DND-41 (cell line): ENCODE results near the gene RALGAPA2.

Experiments used
- EZH2 ChIP-seq: IDR thresholded peaks from 3 replicates; pipeline ENCODE4 v1.6.1; 2012; ENCODE audit warnings: borderline replicate concordance, low read depth, mild to moderate bottlenecking, moderate library complexity, low read length, inconsistent platforms; ENCODE audit not compliant: severe bottlenecking
- TF ChIP-seq, protein P1 (sequence below): IDR thresholded peaks from 2 replicates; pipeline ENCODE4 v1.5.1; 2012; ENCODE audit warnings: borderline replicate concordance, low read length, moderate library complexity, mild to moderate bottlenecking; ENCODE audit not compliant: poor library complexity, severe bottlenecking; ENCODE audit errors: extremely low read depth

DNA sequence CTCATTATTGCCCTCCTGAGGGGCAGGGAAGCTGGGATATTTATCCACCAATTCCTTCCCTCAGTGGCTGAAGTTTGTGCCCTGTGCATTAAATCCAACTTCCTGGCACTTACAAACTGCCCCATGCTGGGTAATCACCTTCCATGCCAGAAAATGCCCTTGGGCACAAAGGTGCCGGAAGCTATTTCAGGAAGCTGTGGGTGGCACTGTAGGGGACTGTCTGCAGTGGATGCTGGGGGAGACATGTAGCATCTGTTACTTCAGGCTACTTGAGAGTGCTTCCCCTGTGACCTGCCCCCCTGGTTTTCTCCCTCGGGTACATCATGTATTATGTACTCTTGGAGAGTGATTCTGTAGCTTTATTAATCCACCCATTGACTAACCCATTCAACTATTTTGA, 24.7 kb upstream of the RALGAPA2 start:
- TF ChIP-seq, protein P1, sequence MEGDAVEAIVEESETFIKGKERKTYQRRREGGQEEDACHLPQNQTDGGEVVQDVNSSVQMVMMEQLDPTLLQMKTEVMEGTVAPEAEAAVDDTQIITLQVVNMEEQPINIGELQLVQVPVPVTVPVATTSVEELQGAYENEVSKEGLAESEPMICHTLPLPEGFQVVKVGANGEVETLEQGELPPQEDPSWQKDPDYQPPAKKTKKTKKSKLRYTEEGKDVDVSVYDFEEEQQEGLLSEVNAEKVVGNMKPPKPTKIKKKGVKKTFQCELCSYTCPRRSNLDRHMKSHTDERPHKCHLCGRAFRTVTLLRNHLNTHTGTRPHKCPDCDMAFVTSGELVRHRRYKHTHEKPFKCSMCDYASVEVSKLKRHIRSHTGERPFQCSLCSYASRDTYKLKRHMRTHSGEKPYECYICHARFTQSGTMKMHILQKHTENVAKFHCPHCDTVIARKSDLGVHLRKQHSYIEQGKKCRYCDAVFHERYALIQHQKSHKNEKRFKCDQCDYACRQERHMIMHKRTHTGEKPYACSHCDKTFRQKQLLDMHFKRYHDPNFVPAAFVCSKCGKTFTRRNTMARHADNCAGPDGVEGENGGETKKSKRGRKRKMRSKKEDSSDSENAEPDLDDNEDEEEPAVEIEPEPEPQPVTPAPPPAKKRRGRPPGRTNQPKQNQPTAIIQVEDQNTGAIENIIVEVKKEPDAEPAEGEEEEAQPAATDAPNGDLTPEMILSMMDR: no peak
- no peak for TF ChIP-seq EZH2
